GM18505 (cell line): ENCODE measurements around the gene CEP152.
"Not testable (repeated sequence)": the region's sequence is repeated elsewhere in the genome, so short reads cannot be mapped to it uniquely, and the experiment has no call there.

Experiments used
- ATAC-seq: cut with Tn5 transposase; IDR thresholded peaks from one replicate; pipeline ENCODE4 v1.9.1; 2021; ENCODE audit not compliant: unreplicated experiment
- POLR2A ChIP-seq: IDR thresholded peaks from 4 replicates; pipeline ENCODE4 v1.6.1; 2011; ENCODE audit warnings: borderline replicate concordance; ENCODE audit not compliant: insufficient read depth, insufficient read length; ENCODE audit errors: extremely low read depth

The CEP152 gene

GRCh38 chr15:48810414-48811324, at the start of gene CEP152:
Gene CEP152 (minus strand): TSS chr15:48811069. CDS start chr15:48805649, 5,420 bp downstream.
- peak; percentile 97 for ATAC-seq
- peak; percentile 74 for TF ChIP-seq POLR2A

- TF ChIP-seq POLR2A: no peak
- no peak for ATAC-seq
Observed at GRCh38 chr15:48859426-48859825, 48.6 kb upstream of the CEP152 start.

GRCh38 chr15:48858401-48858800, 47.5 kb upstream of the CEP152 start:
- no peak for ATAC-seq
- TF ChIP-seq POLR2A: no peak

- no peak for ATAC-seq
- no peak for TF ChIP-seq POLR2A
Observed at GRCh38 chr15:48856942-48857341, 46.1 kb upstream of the CEP152 start.

GRCh38 chr15:48855501-48856440, 44.9 kb upstream of the CEP152 start:
- ATAC-seq: no peak

GRCh38 chr15:48854434-48854833, 43.6 kb upstream of the CEP152 start:
- not testable (repeated sequence) for ATAC-seq

More at GRCh38 chr15:48855501-48856440, 44.9 kb upstream of the CEP152 start:
- no peak for TF ChIP-seq POLR2A

GRCh38 chr15:48851956-48852355, 41.1 kb upstream of the CEP152 start:
- ATAC-seq: no peak
- TF ChIP-seq POLR2A: no peak

- no peak for TF ChIP-seq POLR2A
Observed at GRCh38 chr15:48850648-48851047, 39.8 kb upstream of the CEP152 start.

GRCh38 chr15:48845123-48845522, 34.3 kb upstream of the CEP152 start:
- ATAC-seq: no peak
- TF ChIP-seq POLR2A: no peak

More at GRCh38 chr15:48850648-48851047, 39.8 kb upstream of the CEP152 start:
- no peak for ATAC-seq

- TF ChIP-seq POLR2A: no peak
- no peak for ATAC-seq
Observed at GRCh38 chr15:48842501-48842900, 31.6 kb upstream of the CEP152 start.

GRCh38 chr15:48834756-48835155, 23.9 kb upstream of the CEP152 start:
- TF ChIP-seq POLR2A: no peak
- ATAC-seq: no peak

GRCh38 chr15:48833526-48834239, 22.8 kb upstream of the CEP152 start:
- no peak for TF ChIP-seq POLR2A
- no peak for ATAC-seq

GRCh38 chr15:48832648-48833047, 21.8 kb upstream of the CEP152 start:
- TF ChIP-seq POLR2A: no peak
- ATAC-seq: no peak

GRCh38 chr15:48828906-48829305, 18.0 kb upstream of the CEP152 start:
- no peak for ATAC-seq
- no peak for TF ChIP-seq POLR2A

GRCh38 chr15:48828471-48828870, 17.6 kb upstream of the CEP152 start:
- ATAC-seq: no peak

More at GRCh38 chr15:48828471-48828870, 17.6 kb upstream of the CEP152 start:
- no peak for TF ChIP-seq POLR2A
